Liver (tissue), 9 donors: ENCODE data around the gene TMEM89. TPM values are rescaled to one million over a fixed set of nuclear protein-coding genes. Genes with fewer than 3 reads are reported as not detected.

Experiments used
- DNase-seq: peaks from one replicate; pipeline ENCODE4 v3.0.0-alpha.2; 2017; ENCODE audit warnings: low spot score
- H3K27ac ChIP-seq, 2 donors: one replicate each; pipeline ENCODE4 v1.7.0; 2013; ENCODE audit warnings: inconsistent platforms in 2 of 2, low read length in 2 of 2, control low read depth in 1 of 2, low read depth in 1 of 2, mild to moderate bottlenecking in 1 of 2
- H3K27me3 ChIP-seq, 4 donors: one replicate each; pipeline versions ENCODE4 v1.6.1 to v1.7.0; 2013; ENCODE audit warnings: low read length in 3 of 4, inconsistent platforms in 1 of 4, mild to moderate bottlenecking in 1 of 4, moderate library complexity in 1 of 4; ENCODE audit not compliant: control insufficient read depth in 4 of 4, insufficient read depth in 4 of 4
- H3K36me3 ChIP-seq, 4 donors: one replicate each; pipeline versions ENCODE4 v1.6.1 to v1.7.0; 2013; ENCODE audit warnings: low read length in 3 of 4, mild to moderate bottlenecking in 3 of 4, low read depth in 1 of 4, moderate library complexity in 1 of 4; ENCODE audit not compliant: control insufficient read depth in 4 of 4, insufficient read depth in 3 of 4
- H3K4me1 ChIP-seq, 4 donors: one replicate each; pipeline versions ENCODE4 v1.6.1 to v1.7.0; 2013; ENCODE audit warnings: low read length in 3 of 4, mild to moderate bottlenecking in 3 of 4, moderate library complexity in 1 of 4; ENCODE audit not compliant: control insufficient read depth in 4 of 4, insufficient read depth in 4 of 4
- H3K4me3 ChIP-seq, 3 donors: one replicate each; pipeline versions ENCODE4 v1.6.1 to v1.7.0; 2013; ENCODE audit warnings: low read length in 3 of 3, control low read depth in 1 of 3, low read depth in 1 of 3, mild to moderate bottlenecking in 1 of 3
- H3K9ac ChIP-seq, 2 donors: one replicate each; pipeline ENCODE4 v1.7.0; 2013; ENCODE audit warnings: low read length in 2 of 2, mild to moderate bottlenecking in 2 of 2, moderate library complexity in 2 of 2, control low read depth in 1 of 2, low read depth in 1 of 2
- H3K9me3 ChIP-seq, 4 donors: one replicate each; pipeline versions ENCODE4 v1.6.1 to v1.7.0; 2013; ENCODE audit warnings: low read length in 3 of 4; ENCODE audit not compliant: control insufficient read depth in 4 of 4
- CTCF ChIP-seq: fragments of 150-350 bp; IDR thresholded peaks from 2 replicates; pipeline ENCODE4 v1.5.1; 2017; ENCODE audit warnings: improper control_type of control experiment, low read depth, low read length; ENCODE audit not compliant: missing input control
- EGR1 ChIP-seq, 2 donors: IDR thresholded peaks; 2 replicates each; pipeline ENCODE4 v1.6.1; 2016 to 2018; ENCODE audit warnings: antibody characterized with exemption in 2 of 2, low read depth in 2 of 2
- FOXA1 ChIP-seq: IDR thresholded peaks from 2 replicates; pipeline ENCODE4 v1.6.1; 2016; ENCODE audit warnings: antibody characterized with exemption
- FOXA2 ChIP-seq: IDR thresholded peaks from 2 replicates; pipeline ENCODE4 v1.6.1; 2016; ENCODE audit warnings: antibody characterized with exemption
- HNF4A ChIP-seq, 2 donors: conservative IDR thresholded peaks; 2 replicates each; pipeline ENCODE4 v1.6.1; 2016; ENCODE audit warnings: antibody characterized with exemption in 2 of 2, mild to moderate bottlenecking in 2 of 2
- JUND ChIP-seq, 2 donors: IDR thresholded peaks; 2 replicates each; pipeline ENCODE4 v1.6.1; 2016; ENCODE audit warnings: antibody characterized with exemption in 2 of 2
- MAX ChIP-seq: IDR thresholded peaks from 2 replicates; pipeline ENCODE4 v1.6.1; 2016; ENCODE audit warnings: antibody characterized with exemption
- NR2F2 ChIP-seq: IDR thresholded peaks from 2 replicates; pipeline ENCODE4 v1.6.1; 2016; ENCODE audit warnings: antibody characterized with exemption
- RXRA ChIP-seq, 2 donors: IDR thresholded peaks; 2 replicates each; pipeline ENCODE4 v1.6.1; 2017 to 2018; ENCODE audit warnings: antibody characterized with exemption in 2 of 2, mild to moderate bottlenecking in 1 of 2
- SP1 ChIP-seq: IDR thresholded peaks from 2 replicates; pipeline ENCODE4 v1.6.1; 2018; ENCODE audit warnings: antibody characterized with exemption, mild to moderate bottlenecking
- TAF1 ChIP-seq: conservative IDR thresholded peaks from 2 replicates; pipeline ENCODE4 v1.6.1; 2016; ENCODE audit warnings: antibody characterized with exemption, mild to moderate bottlenecking
- YY1 ChIP-seq: IDR thresholded peaks from 2 replicates; pipeline ENCODE4 v1.6.1; 2016; ENCODE audit warnings: antibody characterized with exemption, mild to moderate bottlenecking
- ZBTB33 ChIP-seq: IDR thresholded peaks from 2 replicates; pipeline ENCODE4 v1.6.1; 2016; ENCODE audit warnings: antibody characterized with exemption
- WGBS: extraction: QIAGEN DNeasy Blood & Tissue Kit; methylation state at CpG from one replicate; pipeline ENCODE4 v1.1.7; 2013; 5-methylcytosine and 5-hydroxymethylcytosine counted together
- polyA plus RNA-seq, 2 donors: library from polyadenylated mRNA; stranded (reverse) in 1 of 2; unstranded in 1 of 2; fragments of 200-250 nt in 1 of 2; fragments of >200 nt in 1 of 2; fragmentation: Nextera tagmentation in 1 of 2; extraction: Ambion mirVana in 1 of 2; gene quantifications; one replicate each; pipeline versions ENCODE4 v1.2.1 to v1.2.3, GENCODE V29; 2013 to 2015
- total RNA-seq, 2 donors: library from RNA; depleted of rRNA; stranded (reverse); fragments of >200 nt; gene quantifications; one replicate each; pipeline ENCODE4 v1.2.3, GENCODE V29; 2014
- donor health status: healthy.
- donor health status: healthy.
- donor health status: healthy.
- donor health status: healthy.
- donor health status: healthy.

TMEM89 gene
- total and polyA plus RNA-seq, 4 donors = not detected

GRCh38 chr3:48596676-48597407 is 24.7 kb downstream of the TMEM89 start:
- no peak for DNase-seq
- no peak for TF ChIP-seq RXRA (IDR thresholded peaks at IDR 0.05)
- 85% methylated on average over 8 of the region's 8 CpGs for WGBS
- Histone ChIP-seq H3K9me3 (no peaks in the 10 kb centered on the region), H3K36me3 (peaks cover 10 to 45% (median 32%) of the 10 kb centered on the region in 4 donors), H3K27me3 (no peaks in the 10 kb centered on the region), H3K4me3 (no peak overlapping the region), H3K27ac (no peak overlapping the region), H3K9ac (no peak overlapping the region), H3K4me1 (peaks cover 0 to 4% (median 0%) of the 10 kb centered on the region in 4 donors)

- H3K9me3 ChIP-seq = no peaks in the 10 kb centered on the region
- H3K9ac ChIP-seq = no peak overlapping the region
- peaks cover 8 to 38% (median 27%) of the 10 kb centered on the region in 4 donors for H3K36me3 ChIP-seq
- 82% methylated on average over 5 of the region's 5 CpGs for WGBS
- DNase-seq = no peak
- TF ChIP-seq ZBTB33 = no peak
- TF ChIP-seq HNF4A (conservative IDR thresholded peaks at IDR 0.05) = no peak
- no peak for TF ChIP-seq YY1
- TF ChIP-seq JUND (IDR thresholded peaks at IDR 0.05) = no peak
- TF ChIP-seq EGR1 (IDR thresholded peaks at IDR 0.05; ENCODE audit: low read depth in 2 of 2) = no peak
- no peak for TF ChIP-seq FOXA1
- TF ChIP-seq FOXA2 = no peak
- TF ChIP-seq NR2F2 = no peak
- no peak for TF ChIP-seq RXRA (IDR thresholded peaks at IDR 0.05)
- TF ChIP-seq CTCF = no peak
- H3K4me3 ChIP-seq = no peak overlapping the region
- H3K27ac ChIP-seq = no peak overlapping the region
- peaks cover 0 to 4% (median 0%) of the 10 kb centered on the region in 4 donors for H3K4me1 ChIP-seq
- no peaks in the 10 kb centered on the region for H3K27me3 ChIP-seq
Observed at GRCh38 chr3:48596157-48596556, 25.4 kb downstream of the TMEM89 start.

DNA sequence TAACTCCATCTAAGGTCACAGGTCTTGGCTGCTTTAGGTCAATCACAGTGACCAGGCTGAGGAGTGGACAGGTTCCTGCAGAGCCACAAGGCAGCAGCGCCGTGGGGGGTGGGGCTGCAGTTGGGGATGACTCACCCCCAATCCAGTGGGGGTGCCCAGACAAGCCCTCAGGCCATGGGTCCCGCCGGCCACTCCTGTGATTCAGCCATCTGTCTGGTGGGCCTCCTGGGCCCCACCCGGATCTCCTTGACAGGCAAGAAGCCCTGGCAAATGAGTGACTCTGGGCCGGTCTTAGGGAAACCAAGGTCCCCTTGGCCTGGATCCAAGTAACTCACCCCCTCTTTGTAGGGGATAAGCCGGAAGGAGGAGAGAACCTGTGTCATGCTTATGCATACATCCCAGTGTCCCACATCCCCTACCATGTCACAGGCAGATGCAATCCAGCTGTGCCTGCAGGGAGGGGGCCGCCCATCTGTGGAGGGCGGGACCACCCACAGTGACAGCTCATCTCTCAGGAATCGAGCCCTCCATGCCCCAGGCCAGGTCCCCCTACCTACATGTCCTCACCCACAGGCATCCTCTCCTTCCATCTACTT is 25.9 kb downstream of the TMEM89 start:
- TF ChIP-seq MAX = no peak
- TF ChIP-seq RXRA (IDR thresholded peaks at IDR 0.05) = no peak
- TF ChIP-seq CTCF = no peak
- no peak for TF ChIP-seq TAF1
- TF ChIP-seq EGR1 (IDR thresholded peaks at IDR 0.05; ENCODE audit: low read depth in 2 of 2) = no peak
- TF ChIP-seq ZBTB33 = no peak
- no peak for TF ChIP-seq SP1
- TF ChIP-seq FOXA2 = no peak
- TF ChIP-seq FOXA1 = no peak
- H3K4me3 ChIP-seq = no peak overlapping the region
- WGBS = 46% methylated on average over 10 of the region's 10 CpGs
- no peak overlapping the region for H3K27ac ChIP-seq
- peaks cover 0 to 4% (median 0%) of the 10 kb centered on the region in 4 donors for H3K4me1 ChIP-seq
- no peak for DNase-seq
- H3K9me3 ChIP-seq = no peaks in the 10 kb centered on the region
- no peaks in the 10 kb centered on the region for H3K27me3 ChIP-seq
- H3K9ac ChIP-seq = no peak overlapping the region
- peaks cover 8 to 32% (median 23%) of the 10 kb centered on the region in 4 donors for H3K36me3 ChIP-seq
